ENCODE results near the gene CTSA. TPM values are rescaled to one million over a fixed set of nuclear protein-coding genes. Genes with fewer than 3 reads are reported as not detected.

Gene CTSA
- total and polyA plus RNA-seq, 2 of the 4 experiments (the other 2 are of a cell fraction), result 19.0 to 312 TPM

DNA sequence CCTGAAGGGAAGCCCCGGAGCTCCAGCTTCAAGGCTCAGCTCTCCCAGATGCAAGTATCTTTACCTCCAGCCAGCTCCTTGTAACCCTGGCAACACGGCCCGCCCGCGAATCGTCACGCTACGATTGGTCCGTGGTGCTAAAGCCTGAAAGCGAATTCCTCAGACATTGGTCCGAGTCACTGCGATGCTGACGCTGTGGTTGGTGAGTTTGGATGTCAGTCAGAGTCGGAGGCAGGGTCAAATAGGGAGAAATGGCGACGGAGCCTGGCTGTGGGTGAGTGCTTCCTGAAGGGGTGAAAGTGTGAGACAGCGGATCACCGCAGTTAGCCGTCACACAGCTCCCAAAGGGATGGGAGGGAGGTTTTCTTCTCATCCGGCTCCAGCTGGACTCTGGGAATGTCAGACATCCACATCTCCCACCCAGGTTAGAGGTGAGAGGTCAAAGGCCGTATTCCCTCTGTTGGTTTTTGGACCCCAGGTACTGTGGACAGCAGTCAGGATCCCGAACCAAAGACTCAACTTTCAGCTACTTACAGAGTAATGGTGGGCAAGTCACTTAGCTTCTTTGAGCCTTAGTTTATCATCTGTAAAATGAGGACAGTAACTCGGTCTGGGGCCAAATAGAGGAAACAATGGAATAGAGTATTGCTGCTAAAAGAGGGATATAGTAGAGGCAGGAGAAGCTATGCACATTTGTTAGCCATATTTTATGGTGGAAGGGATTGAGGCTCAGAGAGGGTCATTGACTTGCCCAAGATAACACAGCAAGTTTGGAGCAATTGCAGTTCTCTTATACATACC lies 9.9 kb upstream of the CTSA start, which contains the start of gene ZSWIM1 (continued):
- TF ChIP-seq MXI1 (IDR thresholded peaks at IDR 0.05; ENCODE audit: borderline replicate concordance, low read depth, low read length) (no peak), POLR2A (IDR thresholded peaks at IDR 0.05; ENCODE audit: low read depth, low read length) (peak; percentile 92), FOS (IDR thresholded peaks at IDR 0.05; ENCODE audit: low read depth, low read length) (peak; percentile 67; the same call in 1 of the 2 replicates)

DNA sequence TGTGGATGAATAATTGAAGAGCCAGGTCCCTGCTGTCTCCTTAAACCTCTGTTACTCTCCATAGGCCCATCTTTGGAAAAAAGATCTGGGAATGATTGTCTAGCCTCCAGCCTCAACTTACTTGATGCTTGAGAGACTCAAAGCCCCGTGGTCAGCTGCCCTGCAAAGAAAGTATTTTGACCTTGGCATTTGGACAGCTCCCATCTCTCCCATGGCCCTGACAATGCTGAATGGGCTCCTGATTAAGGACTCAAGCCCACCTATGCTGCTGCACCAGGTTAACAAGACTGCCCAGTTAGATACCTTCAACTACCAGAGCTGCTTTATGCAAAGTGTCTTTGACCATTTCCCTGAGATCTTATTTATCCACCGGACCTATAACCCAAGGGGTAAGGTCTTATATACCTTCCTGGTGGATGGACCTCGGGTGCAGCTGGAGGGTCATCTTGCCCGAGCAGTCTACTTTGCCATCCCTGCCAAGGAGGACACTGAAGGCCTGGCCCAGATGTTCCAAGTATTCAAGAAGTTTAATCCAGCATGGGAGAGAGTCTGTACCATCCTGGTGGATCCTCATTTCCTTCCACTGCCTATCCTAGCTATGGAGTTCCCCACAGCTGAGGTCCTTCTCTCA lies 8.6 kb upstream of the CTSA start:
- H2AFZ ChIP-seq (replicated peaks; ENCODE audit: low read length, poor library complexity), result no peak overlapping the region
- H3K36me3 ChIP-seq (ENCODE audit: control insufficient read depth, insufficient read depth, low read length), result peaks cover 32% of the 10 kb centered on the region
- no TSS peak for BruUV-seq (replicated peaks)
- H3K4ac ChIP-seq (ENCODE audit: low read depth, low read length), result no peak overlapping the region
- no peak overlapping the region for H2BK15ac ChIP-seq (ENCODE audit: low read depth, low read length)
- H2BK5ac ChIP-seq (ENCODE audit: low read depth, low read length, poor library complexity, severe bottlenecking), result no peak overlapping the region
- peaks cover 2% of the 10 kb centered on the region; the same call in 1 of the 2 replicates for H3K4me1 ChIP-seq (ENCODE audit: control insufficient read depth, insufficient read depth, low read length)
- H3K4me3 ChIP-seq (ENCODE audit: insufficient read depth, low read depth, low read length), result no peak overlapping the region
- H3K4me2 ChIP-seq (ENCODE audit: low read depth, low read length), result no peak overlapping the region
- POLR2A ChIA-PET (ENCODE audit: unreplicated experiment), result no interaction called here
- H3K23ac ChIP-seq (ENCODE audit: low read depth, low read length), result no peak overlapping the region
- no peak for TF ChIP-seq POLR2A (IDR thresholded peaks at IDR 0.05; ENCODE audit: low read depth, low read length)
- TF ChIP-seq RCOR1 (IDR thresholded peaks at IDR 0.05; ENCODE audit: insufficient replicate concordance, low read length), result no peak
- TF ChIP-seq, protein P1, sequence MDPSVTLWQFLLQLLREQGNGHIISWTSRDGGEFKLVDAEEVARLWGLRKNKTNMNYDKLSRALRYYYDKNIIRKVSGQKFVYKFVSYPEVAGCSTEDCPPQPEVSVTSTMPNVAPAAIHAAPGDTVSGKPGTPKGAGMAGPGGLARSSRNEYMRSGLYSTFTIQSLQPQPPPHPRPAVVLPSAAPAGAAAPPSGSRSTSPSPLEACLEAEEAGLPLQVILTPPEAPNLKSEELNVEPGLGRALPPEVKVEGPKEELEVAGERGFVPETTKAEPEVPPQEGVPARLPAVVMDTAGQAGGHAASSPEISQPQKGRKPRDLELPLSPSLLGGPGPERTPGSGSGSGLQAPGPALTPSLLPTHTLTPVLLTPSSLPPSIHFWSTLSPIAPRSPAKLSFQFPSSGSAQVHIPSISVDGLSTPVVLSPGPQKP (IDR thresholded peaks at IDR 0.05; ENCODE audit: borderline replicate concordance, low read depth, low read length), result no peak
- TF ChIP-seq SMC3 (IDR thresholded peaks at IDR 0.05; ENCODE audit: low read depth, low read length), result no peak
- TF ChIP-seq, protein P2, sequence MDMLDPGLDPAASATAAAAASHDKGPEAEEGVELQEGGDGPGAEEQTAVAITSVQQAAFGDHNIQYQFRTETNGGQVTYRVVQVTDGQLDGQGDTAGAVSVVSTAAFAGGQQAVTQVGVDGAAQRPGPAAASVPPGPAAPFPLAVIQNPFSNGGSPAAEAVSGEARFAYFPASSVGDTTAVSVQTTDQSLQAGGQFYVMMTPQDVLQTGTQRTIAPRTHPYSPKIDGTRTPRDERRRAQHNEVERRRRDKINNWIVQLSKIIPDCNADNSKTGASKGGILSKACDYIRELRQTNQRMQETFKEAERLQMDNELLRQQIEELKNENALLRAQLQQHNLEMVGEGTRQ (IDR thresholded peaks at IDR 0.05; ENCODE audit: low read depth, low read length), result no peak
- no peak for TF ChIP-seq FOS (IDR thresholded peaks at IDR 0.05; ENCODE audit: low read depth, low read length)
- TF ChIP-seq RFX5 (IDR thresholded peaks at IDR 0.05; ENCODE audit: low read depth, low read length), result no peak
- H3K9ac ChIP-seq (ENCODE audit: low read depth, low read length), result no peak overlapping the region
- CTCF ChIA-PET, result interaction anchor here (0.6 kb wide), 1 partner anchor 431 kb away, joined by 3 read pairs; no protein-coding TSS in a partner anchor
- no peak for DNase-seq
- H3K27ac ChIP-seq (ENCODE audit: insufficient read depth, low read length), result no peak overlapping the region
- H3K56ac ChIP-seq (ENCODE audit: extremely low read depth, insufficient read depth, low read length), result no peak overlapping the region
- H2BK120ac ChIP-seq (ENCODE audit: low read depth, low read length), result no peak overlapping the region
- in situ Hi-C loops (cut with MboI; ENCODE audit: low sequenced_read_pairs), result no loop called here
- H3K14ac ChIP-seq (replicated peaks; ENCODE audit: low read depth, low read length), result no peak overlapping the region
- no peak overlapping the region for H4K5ac ChIP-seq (ENCODE audit: low read depth, low read length)
- H4K91ac ChIP-seq (ENCODE audit: insufficient read depth, low read depth, low read length), result no peak overlapping the region
- H3K79me1 ChIP-seq (ENCODE audit: low read depth in 1 of 2, low read length in 2 of 2), result peaks cover 11 to 48% of the 10 kb centered on the region in 2 experiments; a peak in 3 of 4 replicates
- intact Hi-C loops (cut with micrococcal nuclease), result no loop called here
- peaks cover 4% of the 10 kb centered on the region for H3K9me1 ChIP-seq (ENCODE audit: insufficient read depth, low read length)
- H3K27me3 ChIP-seq (ENCODE audit: control insufficient read depth, insufficient read depth, low read length), result no peaks in the 10 kb centered on the region
- H3K9me3 ChIP-seq (ENCODE audit: control insufficient read depth, insufficient read depth, low read length), result no peaks in the 10 kb centered on the region
- H2BK20ac ChIP-seq (ENCODE audit: low read depth, low read length), result no peak overlapping the region
- H4K20me1 ChIP-seq (ENCODE audit: insufficient read depth, low read length), result no peaks in the 10 kb centered on the region; the same call in 1 of the 2 replicates
- WGBS, 2 experiments (ENCODE audit: extremely low coverage in 2 of 2, insufficient read length in 1 of 2), result 82% methylated on average over 3 of the region's 4 CpGs; no CpG with 5 or more reads in 1 of the 2 experiments
- no peak for ATAC-seq (ENCODE audit: low read depth)
- H3K18ac ChIP-seq (ENCODE audit: low read depth, low read length), result no peak overlapping the region
- dilution Hi-C loops (cut with HindIII; ENCODE audit: low sequenced_read_pairs, unreplicated experiment), result no loop called here
- no peak overlapping the region for H2AK5ac ChIP-seq (ENCODE audit: low read depth, low read length)
- H4K8ac ChIP-seq (ENCODE audit: low read depth in 2 of 2, low read length in 2 of 2), result no peak overlapping the region
- H2AK9ac ChIP-seq (replicated peaks; ENCODE audit: low read depth, low read length, poor library complexity), result no peak overlapping the region
